ENCODE data around the gene MOB3B. TPM values are rescaled to one million over a fixed set of nuclear protein-coding genes. Genes with fewer than 3 reads are reported as not detected.
"Not testable (repeated sequence)": the region's sequence is repeated elsewhere in the genome, so short reads cannot be mapped to it uniquely, and the experiment has no call there.

Gene MOB3B
- total RNA-seq, 2 donors from 2014 or later, result 1.3 to 2.3 TPM

DNA sequence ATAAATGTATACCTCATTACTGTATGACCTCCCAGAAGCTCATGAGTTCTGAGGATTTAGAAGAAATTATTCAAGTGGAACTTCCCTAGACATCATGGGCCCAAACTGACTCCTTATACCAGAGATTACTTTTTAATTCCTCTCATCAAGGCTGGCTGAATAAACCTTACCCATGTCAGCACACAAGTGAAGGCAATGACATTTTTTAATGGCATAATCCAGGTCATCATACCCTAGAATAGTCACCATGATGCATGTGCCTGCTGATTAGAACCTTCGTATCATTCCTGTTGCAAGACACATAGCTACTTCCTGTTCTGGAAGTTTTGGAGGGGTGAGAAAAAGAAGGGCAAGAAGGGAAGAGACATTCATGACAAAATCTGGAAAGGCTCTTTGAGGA, 55.3 kb downstream of the MOB3B start:
- peaks cover 14 to 22% of the 10 kb centered on the region in 2 donors for H3K36me3 Mint-ChIP-seq
- ATAC-seq (no peak), DNase-seq (ENCODE audit: low spot score in 2 of 2) (no peak)
- peaks cover 14 to 16% of the 10 kb centered on the region in 2 donors for H3K9me3 Mint-ChIP-seq
- H3K27ac Mint-ChIP-seq, result no peak overlapping the region

DNA sequence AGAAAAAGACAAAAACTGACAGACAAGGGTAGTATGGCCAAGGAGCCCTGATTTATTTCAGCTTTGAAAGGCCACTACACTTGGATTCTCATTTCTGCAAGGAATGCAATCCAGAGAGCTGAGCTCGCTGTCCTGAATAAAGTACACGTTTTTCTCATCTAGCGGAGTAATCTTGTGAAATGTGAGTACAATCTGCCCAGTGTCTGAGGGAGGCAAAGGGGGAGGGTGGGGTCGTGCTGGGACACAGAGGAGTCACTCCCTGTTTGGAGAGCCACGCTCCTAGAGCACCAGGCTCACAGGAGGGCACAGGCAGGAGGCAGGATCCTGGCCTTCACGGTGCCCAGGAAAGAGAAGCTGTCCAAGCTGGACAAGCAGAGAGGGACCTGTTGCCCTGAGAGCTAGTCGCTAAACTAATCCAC, 56.5 kb downstream of the MOB3B start:
- Mint-ChIP-seq H3K9me3 (peaks cover 4 to 9% of the 10 kb centered on the region in 2 donors), H3K27ac (no peak overlapping the region), H3K36me3 (peaks cover 3 to 13% of the 10 kb centered on the region in 2 donors)
- ATAC-seq (no peak), DNase-seq (ENCODE audit: low spot score in 2 of 2) (no peak)

DNA sequence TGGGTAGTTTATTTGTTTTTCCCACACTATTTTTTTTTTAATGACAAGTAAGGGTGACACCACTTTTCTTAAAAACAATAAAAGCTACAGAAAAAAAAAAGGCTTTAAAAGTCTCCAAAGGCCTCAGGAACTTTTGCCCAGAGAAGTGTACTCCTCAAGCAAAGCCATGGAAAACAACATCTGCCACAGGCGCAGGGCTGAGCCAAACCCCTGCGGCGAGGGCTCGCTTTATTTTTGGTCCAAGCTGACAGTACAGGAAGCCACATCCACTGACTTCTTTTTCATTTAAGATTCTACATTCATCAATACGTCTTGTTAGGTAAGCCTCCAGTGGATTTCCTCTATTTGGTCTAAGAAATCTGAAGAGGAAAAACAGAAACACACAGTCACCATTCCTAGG, 57.4 kb downstream of the MOB3B start:
- Mint-ChIP-seq H3K9me3 (peaks cover 0 to 1% of the 10 kb centered on the region in 2 donors), H3K36me3 (peaks cover 0 to 4% of the 10 kb centered on the region in 2 donors), H3K27ac (no peak overlapping the region)
- no peak for DNase-seq (ENCODE audit: low spot score in 2 of 2)
- no peak for ATAC-seq

DNA sequence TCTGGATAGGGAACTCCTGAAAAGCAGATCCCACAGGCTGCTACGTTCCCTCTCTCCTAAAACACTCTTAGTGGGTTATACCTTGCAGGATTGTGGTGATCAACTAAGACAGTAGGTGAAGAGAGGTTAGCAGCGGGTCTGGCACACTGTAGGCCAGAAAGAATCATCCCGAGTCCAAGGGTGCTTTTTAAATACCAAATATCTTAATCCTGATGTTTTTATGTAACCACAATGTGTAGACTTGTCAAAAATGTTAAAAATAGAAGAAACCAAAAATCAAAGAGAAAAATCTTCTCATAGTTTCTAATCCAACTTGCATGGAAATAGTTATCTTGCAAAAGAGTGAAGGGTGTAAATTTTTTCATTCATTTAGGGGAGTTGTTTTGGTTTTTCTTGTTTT, 57.8 kb downstream of the MOB3B start:
- DNase-seq (ENCODE audit: low spot score in 2 of 2) (no peak), ATAC-seq (no peak)
- Mint-ChIP-seq H3K27ac (no peak overlapping the region), H3K9me3 (no peaks in the 10 kb centered on the region), H3K36me3 (no peaks in the 10 kb centered on the region)

- no peak for DNase-seq (ENCODE audit: low spot score in 2 of 2)
- no peak for ATAC-seq
- Mint-ChIP-seq H3K36me3 (no peaks in the 10 kb centered on the region), H3K27ac (no peak overlapping the region), H3K9me3 (no peaks in the 10 kb centered on the region)
These were observed 58.2 kb downstream of the MOB3B start for GRCh38 chr9:27471366-27471765.

GRCh38 chr9:27470291-27470856, 59.2 kb downstream of the MOB3B start:
- DNase-seq (ENCODE audit: low spot score in 2 of 2) (no peak), ATAC-seq (no peak)
- Mint-ChIP-seq H3K36me3 (no peaks in the 10 kb centered on the region), H3K27ac (no peak overlapping the region), H3K9me3 (no peaks in the 10 kb centered on the region)

GRCh38 chr9:27469550-27469949, 60.1 kb downstream of the MOB3B start:
- Mint-ChIP-seq H3K27ac (peak overlapping the region in 1 of 2 donors; percentile 67), H3K9me3 (no peaks in the 10 kb centered on the region), H3K36me3 (no peaks in the 10 kb centered on the region)
- DNase-seq (ENCODE audit: low spot score in 2 of 2) (no peak), ATAC-seq (no peak)

GRCh38 chr9:27468462-27469110, 61.0 kb downstream of the MOB3B start:
- Mint-ChIP-seq H3K36me3 (no peaks in the 10 kb centered on the region), H3K9me3 (no peaks in the 10 kb centered on the region), H3K27ac (no peak overlapping the region)
- DNase-seq (ENCODE audit: low spot score in 2 of 2) (no peak), ATAC-seq (no peak)

GRCh38 chr9:27468000-27468399, 61.6 kb downstream of the MOB3B start:
- Mint-ChIP-seq H3K36me3 (no peaks in the 10 kb centered on the region), H3K9me3 (no peaks in the 10 kb centered on the region), H3K27ac (no peak overlapping the region)
- DNase-seq (ENCODE audit: low spot score in 2 of 2) (no peak), ATAC-seq (peak in 1 of 2 donors; percentile 66)

DNA sequence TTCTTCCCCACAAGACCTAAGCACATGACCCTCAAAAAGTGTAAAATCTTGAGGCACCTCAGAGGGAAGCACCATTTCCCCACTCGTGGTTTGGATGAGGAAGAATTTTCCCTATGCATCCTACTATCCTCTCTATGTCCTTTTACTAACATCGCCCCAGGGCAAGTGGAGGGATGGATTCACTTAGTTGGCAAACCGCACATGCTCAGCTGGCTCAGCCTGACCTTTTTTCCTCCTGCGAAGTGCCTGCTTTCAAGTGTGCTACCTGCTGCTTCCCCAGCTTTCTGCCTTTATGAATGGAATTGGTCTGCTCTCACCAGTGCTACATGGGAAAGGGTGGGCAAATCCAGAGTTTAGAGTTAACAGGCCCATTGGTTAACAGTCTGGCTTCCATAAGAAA, 62.1 kb downstream of the MOB3B start:
- no peak for DNase-seq (ENCODE audit: low spot score in 2 of 2)
- ATAC-seq, result no peak
- H3K27ac Mint-ChIP-seq, result no peak overlapping the region
- no peaks in the 10 kb centered on the region for H3K9me3 Mint-ChIP-seq
- no peaks in the 10 kb centered on the region for H3K36me3 Mint-ChIP-seq

DNA sequence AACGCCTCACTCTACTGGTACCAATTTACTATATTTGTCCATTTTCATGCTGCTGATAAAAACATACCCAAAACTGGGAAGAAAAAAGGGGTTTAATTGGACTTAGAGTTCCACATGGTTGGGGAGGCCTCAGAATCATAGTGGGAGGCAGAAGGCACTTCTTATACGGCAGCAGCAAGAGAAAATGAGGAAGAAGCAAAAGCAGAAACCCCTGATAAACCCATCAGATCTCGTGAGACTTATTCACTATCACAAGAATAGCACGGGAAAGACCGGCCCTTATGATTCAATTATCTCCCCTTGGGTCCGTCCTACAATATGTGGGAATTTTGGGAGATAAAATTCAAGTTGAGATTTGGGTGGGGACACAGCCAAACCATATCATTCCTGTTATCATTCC, 63.1 kb downstream of the MOB3B start:
- not testable (repeated sequence) for H3K9me3 Mint-ChIP-seq; ATAC-seq; H3K27ac Mint-ChIP-seq; DNase-seq (ENCODE audit: low spot score in 2 of 2); H3K36me3 Mint-ChIP-seq

DNA sequence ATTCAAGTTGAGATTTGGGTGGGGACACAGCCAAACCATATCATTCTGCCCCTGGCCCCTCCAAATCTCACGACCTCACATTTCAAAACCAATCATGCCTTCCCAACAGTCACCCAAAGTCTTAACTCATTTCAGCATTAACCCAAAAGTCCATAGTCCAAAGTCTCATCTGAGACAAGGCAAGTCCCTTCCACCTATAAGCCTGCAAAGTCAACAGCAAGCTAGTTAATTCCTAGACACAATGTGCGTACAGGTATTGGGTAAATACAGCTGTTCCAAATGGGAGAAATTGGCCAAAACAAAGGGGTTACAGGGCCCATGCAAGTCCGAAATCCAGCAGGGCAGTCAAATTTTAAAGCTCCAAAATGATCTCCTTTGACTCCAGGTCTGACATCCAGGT, 64.7 kb downstream of the MOB3B start:
- not testable (repeated sequence) for DNase-seq (ENCODE audit: low spot score in 2 of 2); H3K27ac Mint-ChIP-seq; H3K9me3 Mint-ChIP-seq; ATAC-seq; H3K36me3 Mint-ChIP-seq

DNA sequence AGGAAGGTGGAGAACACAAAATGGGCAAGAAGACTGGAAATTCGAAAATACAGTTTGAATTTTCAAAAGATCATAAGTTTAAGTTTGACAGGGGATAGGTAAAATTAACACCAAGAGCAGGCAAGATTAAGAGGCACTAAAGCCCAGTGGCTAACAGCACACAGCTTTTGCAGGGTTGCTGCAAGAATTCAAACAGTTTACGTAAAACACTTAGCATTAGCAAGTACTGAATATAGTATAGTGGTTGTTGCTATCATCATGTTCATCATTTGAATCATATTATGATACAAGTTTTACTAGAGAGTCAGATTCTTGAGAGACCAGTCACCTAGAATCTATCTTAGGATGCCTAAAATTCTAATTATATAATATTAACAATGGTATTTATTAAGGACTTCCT, 66.8 kb downstream of the MOB3B start:
- DNase-seq (ENCODE audit: low spot score in 2 of 2) (no peak), ATAC-seq (no peak)
- H3K36me3 Mint-ChIP-seq, result no peaks in the 10 kb centered on the region
- H3K9me3 Mint-ChIP-seq, result no peaks in the 10 kb centered on the region
- H3K27ac Mint-ChIP-seq, result no peak overlapping the region

GRCh38 chr9:27462434-27462833, 67.2 kb downstream of the MOB3B start:
- Mint-ChIP-seq H3K27ac (no peak overlapping the region), H3K36me3 (no peaks in the 10 kb centered on the region), H3K9me3 (no peaks in the 10 kb centered on the region)
- ATAC-seq (no peak), DNase-seq (ENCODE audit: low spot score in 2 of 2) (no peak)

DNA sequence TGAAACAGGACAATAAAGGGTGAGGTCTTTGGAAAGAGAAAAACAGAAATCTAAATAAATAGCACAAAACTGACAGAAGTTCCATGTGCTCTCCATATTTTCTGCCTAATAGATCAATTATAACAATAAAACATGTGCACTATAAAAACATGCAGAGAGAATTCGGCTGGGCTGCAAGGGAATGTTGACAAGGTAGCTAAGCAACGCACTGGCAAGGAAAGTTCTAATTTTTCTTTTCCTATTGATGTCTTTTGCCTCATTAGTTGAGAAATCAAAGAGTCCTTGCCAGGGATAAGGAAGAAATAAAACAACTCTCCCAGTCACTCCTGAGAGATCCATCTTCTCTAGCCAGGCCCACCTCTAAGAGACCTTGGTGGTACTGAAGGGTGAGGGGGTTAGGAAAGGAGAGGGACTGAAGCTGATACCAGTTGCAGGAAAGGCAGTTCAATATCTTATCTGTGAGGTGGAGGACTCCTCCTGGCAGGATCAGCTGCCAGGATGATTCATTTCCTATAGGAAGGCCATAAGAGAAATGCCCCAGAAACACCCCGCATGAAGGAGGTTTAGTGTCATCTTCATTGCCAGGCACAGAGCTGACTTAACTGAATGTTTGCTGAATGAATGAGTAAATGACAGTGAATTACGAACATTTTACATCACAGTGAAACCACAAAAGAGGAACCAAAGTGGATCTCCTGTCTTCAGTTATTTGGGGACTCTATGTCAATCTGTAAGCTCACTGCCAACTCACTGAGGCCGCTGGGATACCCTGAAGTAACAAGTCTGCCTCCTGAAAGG, 69.2 kb downstream of the MOB3B start:
- no peak overlapping the region for H3K27ac Mint-ChIP-seq
- ATAC-seq (peak; percentile 66 to 81), DNase-seq (ENCODE audit: low spot score in 2 of 2) (no peak)
- peaks cover 0 to 6% of the 10 kb centered on the region in 2 donors for H3K36me3 Mint-ChIP-seq
- H3K9me3 Mint-ChIP-seq, result no peaks in the 10 kb centered on the region

DNA sequence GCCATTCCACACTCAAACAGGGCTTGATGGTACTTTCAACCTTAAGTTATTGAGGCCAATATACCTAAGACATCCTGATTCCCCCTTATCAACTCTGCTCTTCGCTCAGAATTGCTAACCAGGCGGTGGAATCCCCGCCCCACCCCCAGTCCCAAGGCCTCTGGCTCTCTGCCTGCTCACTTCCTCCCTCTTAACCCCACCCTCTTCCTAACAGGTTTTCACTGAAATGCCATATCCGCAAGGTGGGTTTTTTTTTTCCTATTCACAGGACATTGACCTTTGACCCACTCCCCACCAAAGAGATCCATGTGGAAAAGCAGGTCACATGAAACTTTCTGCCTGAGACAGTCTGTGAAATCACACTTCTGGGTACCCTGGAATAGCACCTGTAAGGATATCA, 72.2 kb downstream of the MOB3B start:
- Mint-ChIP-seq H3K27ac (no peak overlapping the region), H3K9me3 (no peaks in the 10 kb centered on the region), H3K36me3 (peaks cover 4 to 6% of the 10 kb centered on the region in 2 donors)
- ATAC-seq (no peak), DNase-seq (ENCODE audit: low spot score in 2 of 2) (no peak)

- no peak for ATAC-seq
- Mint-ChIP-seq H3K9me3 (no peaks in the 10 kb centered on the region), H3K36me3 (peaks cover 4 to 6% of the 10 kb centered on the region in 2 donors)
These were observed 75.6 kb downstream of the MOB3B start for GRCh38 chr9:27453860-27454553.

More at GRCh38 chr9:27453860-27454553, 75.6 kb downstream of the MOB3B start:
- DNase-seq (ENCODE audit: low spot score in 2 of 2), result no peak
- no peak overlapping the region for H3K27ac Mint-ChIP-seq
